GF-D8 (cell line): ENCODE data around the gene AQP6.

ENCODE experiments used
- DNase-seq: peaks from one replicate; lab custom pipeline; 2025; lab: John Stamatoyannopoulos, UW

The AQP6 gene

DNA sequence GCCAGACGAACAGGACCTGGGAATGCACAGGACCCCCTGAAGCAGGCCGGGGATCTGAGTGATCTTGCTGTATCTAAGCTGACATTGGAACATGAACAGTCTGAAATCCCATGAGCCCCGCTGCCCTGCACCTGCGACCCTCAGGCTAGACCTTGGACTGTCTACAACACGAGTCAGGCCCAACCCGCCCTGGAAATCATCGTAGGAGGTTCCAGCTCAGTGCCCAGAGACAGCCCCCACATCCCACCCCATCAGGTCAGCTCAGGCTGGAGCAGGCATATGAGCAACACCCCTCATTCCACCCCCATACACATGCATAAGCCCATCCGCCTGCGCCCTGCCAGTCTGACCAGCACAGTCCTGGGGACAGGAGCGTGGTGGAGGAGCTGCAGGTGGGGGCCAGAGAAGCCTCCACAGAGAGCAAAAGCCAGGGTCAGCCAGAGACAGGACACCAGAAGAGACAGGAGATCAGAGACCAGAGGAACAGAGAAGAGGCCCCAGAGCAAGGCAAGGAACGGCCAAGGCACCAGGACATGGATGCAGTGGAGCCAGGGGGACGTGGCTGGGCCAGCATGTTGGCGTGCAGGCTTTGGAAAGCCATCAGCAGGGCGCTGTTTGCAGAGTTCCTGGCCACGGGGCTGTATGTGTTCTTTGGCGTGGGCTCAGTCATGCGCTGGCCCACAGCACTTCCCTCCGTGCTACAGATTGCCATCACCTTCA lies at the start of gene AQP6:
Gene AQP6, plus strand, starts transcription at position 307 of the 720 bp plus-strand sequence. Its CDS starts 227 bp downstream, at position 534.
- DNase-seq, result no peak

DNA sequence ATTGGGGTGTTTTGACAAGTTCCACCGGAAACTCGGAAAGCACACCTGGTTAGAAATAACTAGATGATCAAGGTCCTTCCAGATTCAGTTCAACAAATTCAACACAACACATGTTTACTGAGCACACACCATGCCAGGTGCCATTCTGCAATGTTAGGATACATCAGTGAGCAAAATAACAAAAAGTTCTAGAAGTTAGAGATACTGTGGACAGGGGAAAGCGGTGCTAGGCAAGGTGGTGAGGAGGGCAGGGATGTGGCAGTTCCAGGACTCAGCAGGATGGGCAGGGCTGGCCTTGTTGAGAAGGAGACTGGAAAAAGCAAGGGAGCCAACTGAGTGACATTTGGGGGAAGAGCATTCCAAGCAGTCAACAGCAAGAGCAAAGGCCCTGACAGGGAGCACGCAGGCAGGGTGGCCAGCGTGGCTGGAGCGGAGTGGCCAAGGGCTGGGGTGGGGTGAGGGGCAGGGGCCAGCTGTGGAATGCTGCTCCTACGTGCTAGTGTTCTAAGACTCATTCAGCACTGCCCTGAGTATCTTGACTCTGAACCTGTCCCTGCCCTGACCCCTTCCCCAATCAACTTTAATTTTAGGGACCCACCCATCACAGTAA lies 49.6 kb upstream of the AQP6 start:
- no peak for DNase-seq

DNA sequence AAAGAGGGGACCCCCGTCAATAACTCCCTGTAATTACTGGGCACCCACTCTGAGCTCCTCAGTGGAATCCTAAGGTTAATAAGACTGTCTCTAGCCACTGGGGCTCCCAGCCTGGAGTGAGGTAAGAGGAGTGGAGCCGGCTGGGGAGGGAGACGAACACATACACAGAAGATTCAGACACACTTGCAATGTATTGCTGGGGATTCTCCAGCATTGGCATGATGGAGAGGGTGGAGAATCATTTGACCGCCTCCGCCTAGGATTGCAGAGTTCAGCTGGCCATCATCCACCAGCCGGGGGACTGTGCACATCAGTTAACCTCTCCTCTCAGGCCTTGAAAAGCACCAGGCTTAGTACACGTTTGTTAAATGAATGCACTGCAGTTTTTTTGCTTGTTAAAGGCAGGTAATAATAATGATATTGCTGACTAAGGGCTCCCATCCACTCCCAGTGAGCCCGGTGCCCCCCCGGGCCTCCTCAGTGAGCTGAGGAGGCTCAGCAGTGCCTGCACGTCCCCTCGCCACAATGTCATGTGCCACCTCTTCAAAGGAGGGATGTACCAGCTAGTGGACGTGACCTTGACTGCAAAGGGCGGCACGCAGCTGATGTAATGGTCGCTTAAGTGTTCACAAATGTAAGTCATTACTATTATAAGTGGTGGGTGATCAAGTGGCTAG lies 48.7 kb upstream of the AQP6 start:
- DNase-seq, result no peak

GRCh38 chr12:49924628-49925246 lies 48.0 kb upstream of the AQP6 start:
- no peak for DNase-seq

DNA sequence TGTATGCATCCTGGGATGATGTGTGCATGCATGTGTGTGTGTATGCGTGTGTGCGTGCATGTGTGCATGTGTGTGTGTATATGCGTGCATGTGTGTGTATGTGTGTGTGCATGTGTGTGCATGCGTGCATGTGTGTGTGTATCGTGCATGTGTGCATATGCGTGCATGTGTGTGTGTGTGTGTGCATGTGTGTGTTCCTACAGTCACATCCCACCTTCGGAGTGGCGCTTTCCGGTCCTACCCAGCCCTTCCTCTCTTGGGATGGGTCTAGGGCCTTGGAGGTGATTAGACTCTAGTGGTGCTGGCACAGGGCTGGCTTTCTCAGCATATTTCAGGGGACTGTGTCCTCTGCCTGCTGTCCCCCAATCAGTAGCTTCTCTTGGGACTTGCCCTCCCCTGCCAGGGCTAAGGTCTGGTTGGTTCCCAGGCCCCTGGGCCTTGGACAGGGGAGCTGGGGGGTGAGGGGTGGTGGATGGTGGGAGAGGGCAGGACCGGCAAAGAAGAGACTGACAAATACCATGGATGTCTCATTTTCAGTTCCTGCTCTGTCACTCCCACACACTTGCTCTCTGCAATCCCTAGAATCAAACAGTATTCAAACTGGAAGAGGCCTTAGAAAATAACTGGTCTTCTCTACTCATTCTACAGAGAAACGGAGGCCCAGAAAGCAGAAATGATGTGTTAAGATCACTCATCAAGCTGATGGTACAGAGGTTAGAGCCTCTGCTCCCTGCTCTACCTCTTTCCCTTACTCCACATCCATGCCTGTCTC lies 47.1 kb upstream of the AQP6 start:
- no peak for DNase-seq

DNA sequence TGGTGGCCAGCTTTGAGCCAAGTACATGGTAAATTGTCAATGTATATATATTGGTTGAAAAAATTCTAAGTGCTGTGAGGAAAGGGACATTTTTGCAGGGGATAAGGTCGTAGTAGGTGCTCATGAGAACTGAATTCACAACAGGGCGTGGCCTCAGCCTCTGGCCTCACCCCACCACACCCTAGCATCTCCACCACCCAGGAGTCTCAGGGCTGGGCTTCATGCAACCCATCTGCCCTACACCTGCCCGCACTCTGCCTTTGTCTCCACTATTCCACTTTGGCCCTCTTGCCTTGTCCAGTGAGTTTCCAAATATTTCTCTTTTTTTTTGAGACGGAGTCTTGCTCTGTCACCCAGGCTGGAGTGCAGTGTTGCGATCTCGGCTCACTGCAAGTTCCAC lies 44.3 kb upstream of the AQP6 start:
- DNase-seq, result no peak

DNA sequence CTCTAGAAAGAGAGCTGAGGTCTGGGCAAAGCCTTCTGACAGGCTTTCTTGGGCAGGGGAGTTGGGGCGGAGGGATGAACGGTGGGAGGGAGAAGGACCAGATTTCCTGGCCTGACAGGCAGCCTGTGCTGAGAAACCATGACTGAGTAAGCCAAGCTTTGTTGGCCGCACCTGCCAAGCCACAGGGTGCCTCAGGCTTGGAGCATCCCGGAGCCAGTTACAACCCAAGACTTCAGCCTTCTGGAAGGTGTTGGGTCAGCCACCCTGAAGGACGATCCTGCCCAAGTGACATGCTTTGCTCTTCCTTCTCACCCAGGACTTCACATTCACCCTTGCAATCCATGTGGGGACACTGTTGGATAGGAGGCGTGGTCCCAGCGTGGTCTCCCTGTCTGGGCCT lies 43.2 kb upstream of the AQP6 start:
- no peak for DNase-seq

GRCh38 chr12:49930515-49931288 lies 42.0 kb upstream of the AQP6 start:
- DNase-seq, result no peak

GRCh38 chr12:49932023-49932422 lies 40.7 kb upstream of the AQP6 start:
- DNase-seq, result no peak

DNA sequence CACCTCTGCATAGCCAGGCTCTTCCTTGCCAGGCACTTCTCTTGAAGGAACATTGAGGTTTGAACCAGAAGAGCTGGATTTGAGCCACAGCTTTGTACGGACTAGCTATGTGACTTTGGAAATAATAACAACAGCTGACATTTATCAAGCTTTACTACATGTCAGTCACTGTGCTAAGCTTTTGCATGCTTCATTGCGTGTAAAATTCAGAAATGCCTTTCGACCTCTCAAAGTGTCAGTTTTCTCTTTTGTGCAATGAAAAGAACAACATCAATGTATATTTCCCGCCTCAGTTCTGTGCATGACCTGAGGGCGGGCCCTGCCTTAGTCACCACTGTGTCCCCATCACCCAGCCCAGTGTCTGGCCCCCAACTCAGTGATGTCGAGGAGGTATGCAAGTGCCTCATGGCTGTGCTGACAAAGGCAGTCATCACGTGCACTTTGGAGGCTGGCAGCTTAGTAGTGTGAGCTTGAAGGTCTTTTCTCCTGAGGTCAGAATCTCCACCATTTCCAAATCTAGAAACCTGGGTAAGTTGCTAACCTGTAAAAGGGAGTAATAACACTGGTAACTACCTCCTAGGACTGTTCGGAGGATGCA lies 40.1 kb upstream of the AQP6 start:
- DNase-seq, result no peak

GRCh38 chr12:49933796-49934195 lies 39.0 kb upstream of the AQP6 start:
- DNase-seq, result no peak

DNA sequence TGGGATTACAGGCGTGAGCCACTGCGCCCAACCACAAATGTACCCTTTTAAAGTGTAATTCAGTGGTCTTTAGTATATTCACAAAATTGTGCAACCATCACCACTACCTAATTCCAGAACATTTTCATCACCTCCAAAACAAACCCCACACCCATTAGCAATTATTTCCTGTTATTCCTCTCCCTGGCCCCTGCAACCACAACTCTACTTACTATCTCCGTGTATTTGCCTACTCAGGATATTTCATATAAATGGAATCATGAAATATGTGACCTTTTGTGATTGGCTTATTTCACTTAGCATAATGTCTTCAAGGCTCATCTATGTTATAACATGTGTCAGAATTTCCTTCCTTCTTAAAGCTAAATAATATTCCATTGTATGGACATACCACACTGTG lies 38.2 kb upstream of the AQP6 start:
- no peak for DNase-seq

GRCh38 chr12:49936925-49937324 lies 35.8 kb upstream of the AQP6 start:
- no peak for DNase-seq

DNA sequence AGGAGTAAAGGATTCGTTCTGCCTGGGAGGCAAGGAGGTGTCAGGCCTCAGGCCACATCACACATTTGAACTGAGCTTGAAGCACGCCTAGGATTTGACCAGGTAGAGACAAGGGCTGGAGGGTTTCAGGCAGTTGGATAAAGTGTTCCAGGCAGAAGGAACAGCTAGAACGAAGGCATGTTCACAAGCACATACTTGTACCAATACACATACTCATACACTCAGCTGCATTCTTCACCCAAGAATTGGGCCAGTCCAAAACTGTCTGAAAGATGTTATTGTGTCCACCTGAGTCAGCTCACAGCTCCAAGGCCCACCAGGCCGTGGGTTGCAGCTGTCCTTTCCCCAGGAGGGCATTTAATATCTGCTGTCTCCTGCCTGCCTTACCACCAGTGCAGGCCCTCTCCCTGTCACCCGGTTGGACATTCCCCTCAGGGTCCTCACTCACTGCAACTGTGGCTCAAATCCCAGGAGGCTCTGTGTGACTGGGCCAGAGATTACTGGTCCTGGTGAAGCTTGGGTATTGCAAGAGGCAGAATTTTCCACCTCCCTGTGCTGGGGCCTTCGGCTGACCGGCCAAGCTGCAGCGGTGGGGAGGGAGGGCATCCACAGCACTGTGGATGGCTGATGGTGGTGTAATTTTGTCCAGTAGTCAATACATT lies 35.0 kb upstream of the AQP6 start:
- no peak for DNase-seq

DNA sequence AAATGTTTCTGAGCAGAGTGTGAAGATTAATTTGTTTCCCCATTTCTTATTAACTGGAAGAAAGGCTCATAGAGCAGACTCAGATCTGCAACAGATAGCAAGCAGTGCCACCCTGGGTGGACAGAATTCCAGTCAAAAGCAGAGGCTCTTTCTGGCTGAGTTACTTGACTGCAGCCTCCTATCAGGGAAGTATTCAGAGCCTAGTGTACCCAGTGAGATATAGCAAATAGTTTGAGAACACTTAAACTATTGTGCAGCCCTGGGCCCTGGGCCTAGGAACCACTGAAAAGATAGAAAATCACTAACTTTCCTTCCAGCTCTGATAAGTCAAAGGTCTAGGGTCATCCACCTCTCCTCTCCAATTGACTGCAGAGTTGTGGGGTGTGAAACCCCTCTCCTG lies 33.4 kb upstream of the AQP6 start:
- DNase-seq, result no peak

GRCh38 chr12:49939707-49940106 lies 33.0 kb upstream of the AQP6 start:
- no peak for DNase-seq

GRCh38 chr12:49941556-49942511 lies 30.9 kb upstream of the AQP6 start:
- DNase-seq, result no peak

DNA sequence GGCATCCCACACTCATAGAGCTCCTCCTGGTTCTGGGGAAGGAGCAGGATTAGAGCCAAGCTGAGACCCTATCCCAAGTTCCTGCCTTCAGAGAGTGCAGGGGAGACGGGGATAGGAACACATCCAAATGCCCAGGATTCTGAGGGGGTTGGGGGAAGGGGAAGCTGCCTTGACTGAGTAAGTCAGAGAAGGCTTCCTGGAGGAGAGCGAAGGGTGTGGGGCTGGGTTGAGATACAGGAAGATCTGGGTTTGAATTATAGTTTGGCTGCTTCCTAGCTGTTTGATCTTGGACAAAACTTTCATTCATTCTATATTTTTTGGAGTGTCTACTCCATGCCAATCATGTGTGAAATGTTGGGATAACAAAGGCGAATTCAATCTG lies 30.2 kb upstream of the AQP6 start:
- no peak for DNase-seq

GRCh38 chr12:49942921-49943624 lies 29.7 kb upstream of the AQP6 start:
- DNase-seq, result no peak
